Occipital lobe (tissue), 2 donors: Measurements from ENCODE around the gene CALD1. TPM values are rescaled to one million over a fixed set of nuclear protein-coding genes. Genes with fewer than 3 reads are reported as not detected.

Experiments used
- DNase-seq: peaks from one replicate; lab custom pipeline; 2025; lab: John Stamatoyannopoulos, UW
- total RNA-seq: library from RNA; depleted of rRNA; stranded (reverse); fragments of >200 nt; gene quantifications from one replicate; pipeline ENCODE4 v1.2.3, GENCODE V29; 2014

CALD1 gene
- total RNA-seq, 1 donor from 2014 or later, result 29.5 TPM

DNA sequence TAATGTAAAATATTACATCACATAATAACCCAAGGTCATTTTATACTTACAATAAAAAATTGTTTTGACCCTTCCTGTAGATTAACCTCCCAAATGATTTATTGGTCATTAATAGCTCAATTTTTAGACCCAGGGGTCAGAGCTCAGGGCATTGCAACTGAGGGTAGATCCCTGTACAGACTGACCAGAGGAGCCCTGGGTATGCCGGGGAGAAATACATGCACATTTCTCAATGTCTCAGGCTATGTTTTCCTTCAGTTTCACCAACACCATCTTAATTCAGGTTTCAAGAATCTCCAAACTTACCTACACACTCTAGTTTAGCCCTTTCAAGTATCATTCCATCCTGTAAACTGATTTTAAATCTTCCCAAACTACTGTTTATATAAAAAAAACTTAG lies 46.2 kb downstream of the CALD1 start:
- no peak for DNase-seq

DNA sequence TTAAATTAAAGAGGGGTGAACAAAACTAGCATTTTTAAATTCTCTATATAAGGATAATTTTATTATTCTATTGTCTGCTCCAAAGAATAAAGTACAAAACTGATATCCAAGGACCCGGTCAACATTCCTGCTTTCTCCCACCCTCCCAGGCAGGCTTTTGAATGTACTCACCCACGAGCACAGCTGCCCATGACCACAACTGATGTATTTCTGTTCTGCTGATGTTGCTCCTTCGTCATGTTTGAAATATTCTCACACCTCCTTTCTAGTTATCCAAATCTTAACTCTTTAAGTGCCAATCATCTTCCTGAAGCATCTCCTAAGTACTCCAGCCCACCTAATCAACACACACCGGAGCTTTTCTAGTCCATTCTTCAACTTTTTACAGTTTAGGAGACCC lies 46.7 kb downstream of the CALD1 start:
- no peak for DNase-seq

- DNase-seq, result no peak
These were observed 48.0 kb downstream of the CALD1 start for GRCh38 chr7:134827436-134827835.

DNA sequence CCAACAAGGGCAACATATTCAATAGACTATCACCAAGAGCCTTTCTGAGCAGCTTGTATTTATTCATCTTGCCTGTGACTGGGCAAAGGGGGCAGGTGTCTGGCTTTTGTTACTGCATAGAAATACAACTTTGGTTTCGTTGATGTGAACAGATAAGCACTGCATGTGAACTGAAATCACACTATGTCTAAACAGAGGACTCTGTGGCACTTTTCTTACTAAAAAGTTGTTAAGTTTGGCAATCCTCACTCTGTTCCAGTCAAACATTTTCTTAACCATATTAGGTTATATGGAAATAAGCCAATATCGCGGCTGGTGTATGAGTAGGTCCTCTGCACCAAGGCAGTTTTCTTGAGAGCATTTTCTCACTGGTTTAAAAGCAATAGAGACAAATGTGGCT lies 48.5 kb downstream of the CALD1 start:
- no peak for DNase-seq

GRCh38 chr7:134828361-134828760 lies 48.9 kb downstream of the CALD1 start:
- no peak for DNase-seq

- no peak for DNase-seq
These were observed 50.0 kb downstream of the CALD1 start for GRCh38 chr7:134829380-134829986.

DNA sequence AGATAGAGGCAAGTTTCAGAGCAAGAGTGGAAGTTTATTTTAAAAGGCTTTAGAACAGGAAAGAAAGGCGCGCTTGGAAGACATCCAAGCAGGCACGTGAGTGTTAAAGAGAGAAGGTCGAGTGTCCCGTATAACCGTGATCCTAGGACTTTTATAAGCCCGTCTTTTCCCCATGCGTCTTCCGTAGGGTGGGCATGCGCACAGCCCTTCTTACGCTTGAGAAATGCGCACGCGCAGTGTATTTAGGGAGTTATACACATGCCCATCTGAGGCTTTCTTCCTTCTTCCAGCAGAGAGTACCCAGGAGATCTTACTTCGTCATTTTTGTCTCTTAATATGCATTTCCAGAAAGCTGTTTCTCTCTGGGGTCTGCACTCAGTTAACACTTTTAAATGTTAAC lies 52.4 kb downstream of the CALD1 start:
- DNase-seq, result no peak

- no peak for DNase-seq
These were observed 52.9 kb downstream of the CALD1 start for GRCh38 chr7:134832367-134832766.

- no peak for DNase-seq
These were observed 55.4 kb downstream of the CALD1 start for GRCh38 chr7:134834689-134835462.

- DNase-seq, result no peak
These were observed 56.0 kb downstream of the CALD1 start for GRCh38 chr7:134835463-134835823.

- no peak for DNase-seq
These were observed 57.0 kb downstream of the CALD1 start for GRCh38 chr7:134836447-134836846.

DNA sequence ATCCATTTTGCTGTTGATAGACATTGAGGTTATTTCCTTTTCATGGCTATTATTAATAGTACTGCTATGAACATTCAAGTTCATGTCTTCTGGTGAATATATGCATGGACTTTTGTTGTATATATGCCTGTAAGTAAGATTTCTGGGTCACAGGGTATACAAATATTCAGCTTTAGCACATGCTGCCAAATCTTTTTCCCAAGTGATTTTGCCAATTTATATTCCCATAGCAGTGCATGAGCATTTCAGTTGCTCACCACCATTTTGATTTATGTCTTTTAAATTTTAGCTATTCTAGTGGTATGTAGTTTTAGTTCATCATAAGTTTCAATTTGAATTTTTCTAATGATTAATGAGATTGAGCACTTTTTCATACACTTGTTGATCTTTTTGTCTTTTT lies 59.9 kb downstream of the CALD1 start:
- DNase-seq, result no peak

DNA sequence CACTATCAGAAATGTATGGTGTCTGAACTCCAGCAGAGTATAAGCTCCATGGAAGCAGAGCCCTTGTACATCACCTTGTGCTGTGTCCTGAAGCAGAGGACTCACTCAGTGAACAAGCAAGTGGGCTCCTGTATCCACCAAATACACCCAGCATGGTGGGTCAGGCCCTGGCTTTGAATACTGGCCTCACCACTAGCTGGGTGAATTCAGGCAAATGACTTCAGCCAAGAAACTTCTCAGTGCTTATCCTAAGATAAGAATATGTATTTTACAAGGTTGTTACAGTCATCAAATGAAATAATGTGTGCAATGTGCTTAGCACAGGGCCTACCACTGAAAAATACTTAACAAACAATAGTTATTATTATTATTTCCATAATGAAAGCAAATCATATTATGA lies 62.6 kb downstream of the CALD1 start:
- DNase-seq, result no peak

DNA sequence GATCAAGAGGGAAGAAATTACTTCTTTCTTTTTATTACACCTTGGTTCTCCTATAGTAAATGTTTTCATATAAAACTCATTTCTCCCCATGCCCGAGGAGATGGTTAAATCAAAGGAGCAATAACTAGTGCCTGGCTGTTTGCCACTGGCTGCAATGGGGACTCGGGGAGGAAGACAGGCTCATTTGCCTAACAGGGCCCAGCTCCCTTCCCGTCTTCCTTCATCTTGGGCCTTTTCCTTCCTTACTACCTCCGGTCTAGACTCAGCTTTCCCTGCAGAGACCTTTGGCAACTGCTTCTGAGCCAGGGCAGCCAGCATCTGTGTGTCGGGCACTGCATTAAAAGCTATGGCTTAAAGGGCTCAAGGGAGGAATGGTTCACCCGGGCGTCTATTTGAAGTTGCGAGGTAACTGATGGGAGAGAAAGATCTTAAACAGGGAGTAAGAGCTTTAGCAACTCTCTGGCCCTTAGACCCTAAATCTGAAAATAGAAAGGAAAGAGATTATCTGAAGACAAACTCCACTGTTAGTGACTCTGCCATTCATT lies 63.5 kb downstream of the CALD1 start:
- DNase-seq, result no peak

DNA sequence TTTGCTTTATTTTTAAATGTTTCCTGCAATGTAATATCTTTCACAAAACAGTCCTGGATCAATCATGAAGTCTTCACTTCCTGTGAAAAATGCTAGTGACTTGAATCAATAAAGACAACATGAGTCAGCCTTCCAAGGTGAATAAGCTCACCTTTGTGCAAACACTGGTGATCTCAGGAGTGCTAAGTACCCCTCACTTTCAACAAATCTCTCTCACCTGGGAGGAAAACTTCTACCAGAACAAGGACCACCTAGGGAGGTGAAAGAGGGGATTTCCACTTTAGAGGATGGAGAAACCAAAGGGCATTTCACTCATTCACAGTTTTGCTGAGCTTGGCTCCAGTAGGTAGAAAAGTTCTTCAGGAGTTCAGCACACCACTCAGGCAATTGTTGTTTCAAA lies 64.8 kb downstream of the CALD1 start:
- no peak for DNase-seq

DNA sequence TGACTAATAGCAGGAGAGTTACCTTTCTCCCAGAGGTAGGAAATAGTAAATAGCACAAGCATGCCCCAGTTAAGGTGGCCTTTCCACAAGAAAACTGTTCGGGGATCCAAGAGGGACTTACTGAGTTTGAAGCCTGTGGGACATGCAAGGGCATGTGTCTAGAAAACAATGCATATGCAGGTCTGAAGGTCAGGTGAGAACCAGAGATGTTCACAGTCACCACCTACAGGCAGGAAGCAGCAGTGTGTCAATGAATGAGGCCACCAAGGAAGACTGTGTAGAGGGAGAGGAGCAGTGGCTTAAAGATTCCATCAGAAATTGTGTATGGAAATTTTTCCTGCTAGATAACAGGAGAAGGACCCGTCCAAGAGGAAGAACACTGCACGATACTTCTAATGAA lies 66.0 kb downstream of the CALD1 start:
- no peak for DNase-seq

DNA sequence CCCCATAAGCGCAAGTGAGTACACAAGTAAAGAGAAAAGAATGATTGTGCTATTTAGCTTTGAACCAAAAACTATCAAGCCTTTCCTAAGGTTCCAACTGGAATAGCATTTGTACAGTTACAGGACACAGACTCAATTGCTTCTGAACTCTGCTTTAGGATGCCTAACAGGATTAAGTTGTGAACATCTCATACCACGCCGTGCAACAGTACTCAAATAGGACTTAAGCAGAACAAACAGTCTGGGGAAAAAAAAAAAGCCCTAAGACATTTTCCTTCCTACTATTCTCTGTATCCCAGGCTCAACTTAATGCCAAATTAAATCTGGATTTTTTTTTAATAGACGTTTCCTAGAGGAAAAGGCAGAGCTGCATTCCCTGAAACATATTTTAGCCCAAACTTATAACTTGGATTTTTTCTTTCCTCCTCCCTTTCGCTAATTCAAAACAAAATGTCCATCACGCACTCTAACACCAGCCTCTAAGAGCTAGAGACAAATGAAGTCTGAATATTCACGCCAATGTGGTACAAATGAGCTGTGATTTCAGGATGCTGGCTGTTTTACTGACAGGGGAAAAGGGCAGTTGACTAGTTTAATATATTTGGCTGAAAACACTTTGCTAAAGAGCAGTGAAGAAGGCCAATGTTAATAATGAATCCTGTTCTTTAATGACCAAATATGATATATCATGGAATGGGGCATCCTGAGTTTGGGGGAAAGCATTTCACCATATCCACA lies 68.6 kb downstream of the CALD1 start:
- no peak for DNase-seq

DNA sequence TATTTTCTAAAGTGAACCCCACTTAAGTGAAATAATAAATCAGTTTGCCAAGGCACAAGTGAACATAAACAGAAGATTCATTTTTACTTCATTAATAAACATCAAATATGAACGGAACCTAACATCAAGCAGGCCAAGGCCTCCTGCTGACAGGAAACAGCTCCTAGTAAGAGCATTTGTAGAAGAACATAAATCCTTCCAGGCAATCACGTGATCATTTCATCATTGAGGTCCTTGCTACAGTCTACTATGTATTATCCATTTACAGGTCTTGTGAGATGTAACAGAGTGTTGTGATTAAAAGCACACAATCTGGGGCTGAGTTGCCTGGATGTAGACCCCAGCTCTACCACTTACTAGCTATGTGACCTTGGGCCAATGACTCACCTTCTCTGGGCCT lies 70.6 kb downstream of the CALD1 start:
- no peak for DNase-seq

DNA sequence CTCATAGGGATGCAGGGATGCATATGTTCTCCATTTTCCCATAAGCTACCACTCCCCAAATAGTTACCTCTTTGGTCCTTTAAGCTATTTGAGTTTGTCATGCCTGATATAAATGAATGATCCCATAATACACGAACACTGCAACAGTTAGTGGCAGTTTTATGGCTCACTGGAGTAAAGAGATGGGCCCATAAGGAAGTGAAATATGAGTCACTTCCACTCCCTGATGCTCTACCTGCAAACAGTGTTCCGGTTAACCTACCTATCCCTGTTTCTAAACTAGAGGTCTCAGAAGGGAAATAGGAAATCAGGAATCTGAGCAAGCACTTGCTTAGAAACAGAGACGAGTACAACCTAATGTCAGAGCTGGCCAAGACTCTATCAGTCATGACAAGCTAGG lies 71.7 kb downstream of the CALD1 start:
- no peak for DNase-seq

GRCh38 chr7:134852625-134853024 lies 73.2 kb downstream of the CALD1 start:
- no peak for DNase-seq

DNA sequence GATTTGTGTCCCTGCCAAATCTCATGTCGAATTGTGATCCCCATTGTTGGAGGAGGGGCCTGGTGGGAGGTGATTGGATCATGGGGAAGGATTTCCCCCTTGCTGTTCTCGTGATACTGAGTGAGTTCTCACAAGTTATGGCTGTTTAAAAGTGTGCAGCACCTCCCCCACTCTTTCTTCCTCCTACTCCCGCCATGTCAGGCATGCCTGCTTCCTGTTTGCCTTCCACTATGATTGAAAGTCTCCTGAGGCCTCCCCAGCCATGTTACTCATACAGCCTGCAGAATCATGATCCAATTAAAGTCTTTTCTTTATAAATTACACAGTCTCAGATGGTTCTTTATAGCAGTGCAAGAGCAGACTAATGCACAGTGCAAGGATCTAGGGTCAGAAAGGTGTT lies 75.4 kb downstream of the CALD1 start:
- no peak for DNase-seq

DNA sequence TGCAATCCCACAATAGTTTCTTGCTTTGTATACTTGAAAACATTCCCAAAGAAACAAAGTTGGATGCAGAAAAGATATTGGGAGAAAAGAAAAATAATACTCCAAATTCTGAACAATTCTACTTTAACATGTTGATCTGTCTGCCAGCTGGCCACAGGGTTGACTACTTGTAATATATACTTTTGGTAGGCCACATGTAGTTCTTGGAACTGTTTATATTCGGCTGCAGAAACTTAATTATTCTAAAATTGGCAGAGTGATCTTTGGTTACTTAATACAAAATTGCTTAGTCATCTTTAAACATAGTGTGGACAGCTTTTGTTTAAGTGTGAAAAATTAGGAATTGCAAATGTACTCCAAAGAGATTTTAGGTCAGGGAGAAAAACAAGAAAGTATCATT lies 76.0 kb downstream of the CALD1 start:
- DNase-seq, result no peak

- no peak for DNase-seq
These were observed 76.7 kb downstream of the CALD1 start for GRCh38 chr7:134856091-134856490.
